Esophagus muscularis mucosa (tissue), 2 donors: ENCODE measurements around the gene EGFL8.
"Not testable (repeated sequence)": the region's sequence is repeated elsewhere in the genome, so short reads cannot be mapped to it uniquely, and the experiment has no call there.

ENCODE experiments used
- POLR2A ChIP-seq: fragments of 450-650 bp; IDR thresholded peaks from one replicate; pipeline ENCODE4 v1.6.1; 2017; ENCODE audit warnings: antibody characterized with exemption, moderate library complexity, mild to moderate bottlenecking, low read depth
- POLR2AphosphoS5 ChIP-seq, 2 donors: sonication (generic); formaldehyde crosslinking; IDR thresholded peaks; one replicate each; pipeline ENCODE4 v1.6.1; 2017; ENCODE audit warnings: antibody characterized with exemption in 2 of 2

- TF ChIP-seq POLR2A; POLR2AphosphoS5 (IDR thresholded peaks at IDR 0.05): not testable (repeated sequence)
These were observed 20.2 kb upstream of the EGFL8 start for GRCh38 chr6:32144238-32144637.
